Hepatic stellate cell (primary cell): ENCODE measurements around the gene RAD18.
A peak's percentile ranks its signal among the peaks of the same experiment; 100 is the strongest.

ENCODE experiments used
- DNase-seq: peaks from one replicate; pipeline ENCODE4 v3.0.0; 2011; ENCODE audit warnings: low spot score

RAD18 gene

GRCh38 chr3:8895829-8896228, 67.4 kb downstream of the RAD18 start:
- no peak for DNase-seq

- DNase-seq, result no peak
These were observed 70.3 kb downstream of the RAD18 start for GRCh38 chr3:8893001-8893400.

GRCh38 chr3:8891774-8892173, 71.5 kb downstream of the RAD18 start:
- DNase-seq, result no peak

- DNase-seq, result no peak
These were observed 72.0 kb downstream of the RAD18 start for GRCh38 chr3:8891303-8891702.

GRCh38 chr3:8888301-8888915, 74.9 kb downstream of the RAD18 start:
- peak; percentile 27 for DNase-seq

- DNase-seq, result no peak
These were observed 75.6 kb downstream of the RAD18 start for GRCh38 chr3:8887435-8888300.

GRCh38 chr3:8886546-8886945, 76.7 kb downstream of the RAD18 start:
- DNase-seq, result no peak

- no peak for DNase-seq
These were observed 77.5 kb downstream of the RAD18 start for GRCh38 chr3:8885536-8886316.

- no peak for DNase-seq
These were observed 78.5 kb downstream of the RAD18 start for GRCh38 chr3:8884630-8885290.

GRCh38 chr3:8882642-8883041, 80.6 kb downstream of the RAD18 start:
- no peak for DNase-seq

GRCh38 chr3:8882171-8882593, 81.1 kb downstream of the RAD18 start:
- no peak for DNase-seq

- DNase-seq, result no peak
These were observed 83.8 kb downstream of the RAD18 start for GRCh38 chr3:8879347-8879944.

- DNase-seq, result no peak
These were observed 87.4 kb downstream of the RAD18 start for GRCh38 chr3:8875836-8876235.

- no peak for DNase-seq
These were observed 89.5 kb downstream of the RAD18 start for GRCh38 chr3:8873740-8874139.

- DNase-seq, result no peak
These were observed 91.0 kb downstream of the RAD18 start for GRCh38 chr3:8872261-8872660.

- DNase-seq, result no peak
These were observed 92.0 kb downstream of the RAD18 start for GRCh38 chr3:8871306-8871705.

GRCh38 chr3:8870134-8870533, 93.1 kb downstream of the RAD18 start:
- no peak for DNase-seq

- peak; percentile 78 for DNase-seq
These were observed 93.7 kb downstream of the RAD18 start for GRCh38 chr3:8869613-8870012.

- DNase-seq, result no peak
These were observed 94.3 kb downstream of the RAD18 start for GRCh38 chr3:8868996-8869395.

GRCh38 chr3:8867646-8868045, 95.6 kb downstream of the RAD18 start:
- no peak for DNase-seq

- DNase-seq, result no peak
These were observed 97.6 kb downstream of the RAD18 start for GRCh38 chr3:8865697-8866096.
